Progenitor cell of endocrine pancreas (in vitro differentiated cells): ENCODE data around the gene ADRM1. TPM values are rescaled to one million over a fixed set of nuclear protein-coding genes. Genes with fewer than 3 reads are reported as not detected.

Source experiments
- DNase-seq: peaks from one replicate; pipeline ENCODE4 v3.0.0; 2021; ENCODE audit warnings: low spot score; ENCODE audit not compliant: unreplicated experiment
- H3K27ac Mint-ChIP-seq: 2 replicates; pipeline ENCODE4 v1.8.0; 2021; ENCODE audit warnings: mild to moderate bottlenecking, moderate library complexity, mixed read lengths
- H3K27me3 Mint-ChIP-seq: 2 replicates; pipeline ENCODE4 v1.8.0; 2021; ENCODE audit warnings: mixed read lengths
- H3K36me3 Mint-ChIP-seq: 2 replicates; pipeline ENCODE4 v1.8.0; 2022; ENCODE audit warnings: mixed read lengths; ENCODE audit not compliant: insufficient read depth
- H3K4me1 Mint-ChIP-seq: 2 replicates; pipeline ENCODE4 v1.8.0; 2021; ENCODE audit warnings: low read depth, mixed read lengths
- H3K4me3 Mint-ChIP-seq: 2 replicates; pipeline ENCODE4 v1.8.0; 2021; ENCODE audit warnings: low read depth, mild to moderate bottlenecking, moderate library complexity, mixed read lengths
- H3K9me3 Mint-ChIP-seq: 2 replicates; pipeline ENCODE4 v1.8.0; 2021; ENCODE audit warnings: low read depth, mixed read lengths
- CTCF ChIP-seq: fragments of 200-600 bp; sonication (generic); IDR thresholded peaks from one replicate; pipeline ENCODE4 v1.5.0; 2021; ENCODE audit warnings: antibody characterized with exemption, mild to moderate bottlenecking; ENCODE audit not compliant: unreplicated experiment
- total RNA-seq: library from RNA; stranded (reverse); gene quantifications from 2 replicates; pipeline ENCODE4 v1.2.1, GENCODE V29; 2021

Gene ADRM1
- total RNA-seq, 1 donor from 2014 or later: 66.2 TPM

GRCh38 chr20:62311832-62312661, 9.2 kb downstream of the ADRM1 start:
- no peak for TF ChIP-seq CTCF
- H3K27ac Mint-ChIP-seq: no peak overlapping the region
- no peaks in the 10 kb centered on the region for H3K4me1 Mint-ChIP-seq
- no peak for DNase-seq
- no peak overlapping the region for H3K4me3 Mint-ChIP-seq
- no peaks in the 10 kb centered on the region for H3K27me3 Mint-ChIP-seq
- H3K36me3 Mint-ChIP-seq: peaks cover 4% of the 10 kb centered on the region
- H3K9me3 Mint-ChIP-seq: no peaks in the 10 kb centered on the region

- Mint-ChIP-seq H3K27ac (no peak overlapping the region), H3K9me3 (no peaks in the 10 kb centered on the region), H3K4me1 (no peaks in the 10 kb centered on the region), H3K36me3 (peaks cover 4% of the 10 kb centered on the region), H3K4me3 (no peak overlapping the region), H3K27me3 (no peaks in the 10 kb centered on the region)
- TF ChIP-seq CTCF: no peak
- no peak for DNase-seq
These were observed 9.8 kb downstream of the ADRM1 start for GRCh38 chr20:62312662-62312977.

- no peaks in the 10 kb centered on the region for H3K4me1 Mint-ChIP-seq
- no peak overlapping the region for H3K4me3 Mint-ChIP-seq
- DNase-seq: no peak
- TF ChIP-seq CTCF: no peak
- no peaks in the 10 kb centered on the region for H3K27me3 Mint-ChIP-seq
- H3K36me3 Mint-ChIP-seq: peaks cover 4% of the 10 kb centered on the region
- no peaks in the 10 kb centered on the region for H3K9me3 Mint-ChIP-seq
- no peak overlapping the region for H3K27ac Mint-ChIP-seq
These were observed 10.2 kb downstream of the ADRM1 start for GRCh38 chr20:62313021-62313420.

- no peak for DNase-seq
- TF ChIP-seq CTCF: no peak
- no peaks in the 10 kb centered on the region for H3K9me3 Mint-ChIP-seq
- no peak overlapping the region for H3K27ac Mint-ChIP-seq
- H3K27me3 Mint-ChIP-seq: no peaks in the 10 kb centered on the region
- H3K4me3 Mint-ChIP-seq: no peak overlapping the region
- H3K36me3 Mint-ChIP-seq: peaks cover 4% of the 10 kb centered on the region
- no peaks in the 10 kb centered on the region for H3K4me1 Mint-ChIP-seq
These were observed 10.9 kb downstream of the ADRM1 start for GRCh38 chr20:62313460-62314338.

GRCh38 chr20:62314339-62314638, 11.5 kb downstream of the ADRM1 start:
- H3K9me3 Mint-ChIP-seq: no peaks in the 10 kb centered on the region
- no peaks in the 10 kb centered on the region for H3K4me1 Mint-ChIP-seq
- peaks cover 5% of the 10 kb centered on the region for H3K36me3 Mint-ChIP-seq
- DNase-seq: no peak
- no peaks in the 10 kb centered on the region for H3K27me3 Mint-ChIP-seq
- TF ChIP-seq CTCF: no peak
- no peak overlapping the region for H3K4me3 Mint-ChIP-seq
- no peak overlapping the region for H3K27ac Mint-ChIP-seq
